ENCODE data around the gene ABHD14A.

Gene ABHD14A

DNA sequence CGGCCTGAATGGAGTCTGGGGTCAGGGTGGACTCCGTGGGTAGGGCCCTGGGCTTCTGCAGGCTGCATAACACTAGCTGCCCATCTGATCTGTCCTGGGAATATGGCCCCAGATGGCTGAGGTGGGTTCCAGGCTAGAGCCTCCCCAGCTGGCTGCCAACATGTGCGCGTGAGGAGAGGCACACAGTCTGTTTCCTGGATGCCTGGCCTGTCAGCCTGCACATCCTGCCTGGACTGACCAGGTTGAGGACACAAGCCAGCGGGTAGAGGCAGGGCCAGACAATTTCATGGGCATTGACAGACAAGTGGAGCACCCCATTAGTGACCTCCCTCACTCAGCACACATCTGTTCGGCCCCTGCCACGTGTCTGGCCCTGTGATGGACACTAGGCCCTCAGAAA is 50.6 kb downstream of the ABHD14A start:
- TF ChIP-seq CTCF (IDR thresholded peaks at IDR 0.05; ENCODE audit: control insufficient read depth, insufficient read depth, low read depth, low read length, missing control alignments) = no peak
- no peak for DNase-seq (ENCODE audit: low read depth)
- H3K4me3 ChIP-seq (ENCODE audit: control insufficient read depth, low read depth, low read length) = no peak overlapping the region

- TF ChIP-seq CTCF (IDR thresholded peaks at IDR 0.05; ENCODE audit: control insufficient read depth, insufficient read depth, low read depth, low read length, missing control alignments) = no peak
- no peak overlapping the region for H3K4me3 ChIP-seq (ENCODE audit: control insufficient read depth, low read depth, low read length)
- no peak for DNase-seq (ENCODE audit: low read depth)
Measured at GRCh38 chr3:52026041-52026440, 51.2 kb downstream of the ABHD14A start.

- no peak overlapping the region for H3K4me3 ChIP-seq (ENCODE audit: control insufficient read depth, low read depth, low read length)
- no peak for TF ChIP-seq CTCF (IDR thresholded peaks at IDR 0.05; ENCODE audit: control insufficient read depth, insufficient read depth, low read depth, low read length, missing control alignments)
- DNase-seq (ENCODE audit: low read depth) = no peak
Measured at GRCh38 chr3:52028572-52028971, 53.7 kb downstream of the ABHD14A start.

GRCh38 chr3:52029053-52029452 is 54.2 kb downstream of the ABHD14A start:
- TF ChIP-seq CTCF (IDR thresholded peaks at IDR 0.05; ENCODE audit: control insufficient read depth, insufficient read depth, low read depth, low read length, missing control alignments) = no peak
- no peak overlapping the region for H3K4me3 ChIP-seq (ENCODE audit: control insufficient read depth, low read depth, low read length)
- DNase-seq (ENCODE audit: low read depth) = no peak

DNA sequence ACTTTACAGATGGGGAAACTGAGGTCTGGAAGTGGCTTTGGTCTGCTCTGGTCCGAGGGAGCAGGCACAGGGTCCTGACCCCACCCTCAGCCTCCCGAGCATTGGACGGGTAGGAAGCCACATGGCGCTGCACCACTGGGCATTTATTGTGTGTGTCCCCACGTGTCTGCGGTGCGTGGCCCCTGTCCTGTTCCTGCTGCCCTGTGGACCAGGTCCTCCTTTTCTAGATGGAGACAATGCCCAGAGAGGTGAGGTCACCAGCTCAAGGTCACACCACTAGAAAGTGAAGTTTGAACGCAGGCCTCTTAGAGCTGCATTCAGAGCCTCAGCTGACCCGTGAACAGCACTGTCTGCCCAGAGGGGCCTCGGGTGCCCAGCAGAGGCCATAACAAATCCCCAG is 54.7 kb downstream of the ABHD14A start:
- H3K4me3 ChIP-seq (ENCODE audit: control insufficient read depth, low read depth, low read length) = no peak overlapping the region
- no peak for TF ChIP-seq CTCF (IDR thresholded peaks at IDR 0.05; ENCODE audit: control insufficient read depth, insufficient read depth, low read depth, low read length, missing control alignments)
- DNase-seq (ENCODE audit: low read depth) = no peak

All from AG09309 (cell line).